H1 (cell line): ENCODE results near the gene TACR3. TPM values are rescaled to one million over a fixed set of nuclear protein-coding genes. Genes with fewer than 3 reads are reported as not detected.

Experiments used
- CTCF ChIA-PET: fragments of 300-600 bp; sonication (Branson Sonifier 250); formaldehyde crosslinking; loops from one replicate; lab custom pipeline; 2021; ENCODE audit not compliant: partially characterized antibody; lab: Charles Lee
- POLR2A ChIA-PET: fragments of 300-600 bp; sonication (Branson Sonifier 250); formaldehyde crosslinking; loops from one replicate; lab custom pipeline; 2021; ENCODE audit warnings: inconsistent platforms; ENCODE audit not compliant: partially characterized antibody; lab: Charles Lee
- DNase-seq, 2 experiments: peaks; one replicate each; pipeline versions ENCODE4 v3.0.0 to v3.0.0-alpha.2; 2010 to 2022; ENCODE audit warnings: low spot score in 2 of 2, low read depth in 1 of 2, mixed read lengths in 1 of 2
- FAIRE-seq: peaks from 2 replicates; lab custom pipeline; 2011; peaks lifted over from hg19 to GRCh38; lab: Jason Lieb, UNC
- H2AFZ ChIP-seq: 2 replicates; pipeline ENCODE4 v1.8.1; 2012; ENCODE audit warnings: low read length, inconsistent platforms
- H2AK5ac ChIP-seq: 2 replicates; pipeline ENCODE4 v1.6.1; 2013; ENCODE audit warnings: low read depth, low read length
- H2BK120ac ChIP-seq: replicated peaks from 2 replicates; pipeline ENCODE3; 2013; ENCODE audit warnings: low read depth, low read length, inconsistent platforms
- H2BK12ac ChIP-seq: 2 replicates; pipeline ENCODE4 v1.6.1; 2013; ENCODE audit warnings: low read depth, low read length
- H2BK15ac ChIP-seq: 2 replicates; pipeline ENCODE4 v1.6.1; 2013; ENCODE audit warnings: low read length
- H2BK20ac ChIP-seq: 2 replicates; pipeline ENCODE4 v1.6.1; 2013; ENCODE audit warnings: low read length
- H2BK5ac ChIP-seq: 2 replicates; pipeline ENCODE4 v1.6.1; 2013; ENCODE audit warnings: low read depth, low read length
- H3K14ac ChIP-seq: 2 replicates; pipeline ENCODE4 v1.6.1; 2013; ENCODE audit warnings: inconsistent platforms; ENCODE audit not compliant: insufficient read length
- H3K18ac ChIP-seq: 2 replicates; pipeline ENCODE4 v1.6.1; 2013; ENCODE audit warnings: low read length; ENCODE audit errors: extremely low read depth
- H3K23ac ChIP-seq: 2 replicates; pipeline ENCODE4 v1.6.1; 2013; ENCODE audit warnings: inconsistent platforms; ENCODE audit not compliant: insufficient read length
- H3K23me2 ChIP-seq: 2 replicates; pipeline ENCODE4 v1.6.1; 2013; ENCODE audit warnings: low read depth, low read length
- H3K27ac ChIP-seq: 2 replicates; pipeline ENCODE4 v1.6.1; 2011; ENCODE audit warnings: low read depth, low read length, inconsistent platforms
- H3K27me3 ChIP-seq, 4 experiments: replicated peaks in 1 of 4; 1 replicate in 1 of 4; 2 replicates in 3 of 4; pipeline versions ENCODE4 v1.6.1 to v1.8.1; 2011 to 2013; ENCODE audit warnings: low read length in 3 of 4, mild to moderate bottlenecking in 3 of 4, inconsistent platforms in 2 of 4, mixed read lengths in 2 of 4, moderate library complexity in 1 of 4; ENCODE audit not compliant: control insufficient read depth in 3 of 4, insufficient read depth in 3 of 4; ENCODE audit errors: extremely low read depth in 1 of 4
- H3K36me3 ChIP-seq, 4 experiments: 2 replicates each; pipeline versions ENCODE4 v1.6.1 to v1.8.1; 2011 to 2013; ENCODE audit warnings: mild to moderate bottlenecking in 4 of 4, low read length in 3 of 4, moderate library complexity in 2 of 4, control low read depth in 1 of 4, inconsistent platforms in 1 of 4; ENCODE audit not compliant: insufficient read depth in 4 of 4, control insufficient read depth in 2 of 4
- H3K4ac ChIP-seq: replicated peaks from 2 replicates; pipeline ENCODE3; 2013; ENCODE audit warnings: low read length, low read depth, mixed read lengths, inconsistent platforms; ENCODE audit not compliant: insufficient read length
- H3K4me1 ChIP-seq, 4 experiments: replicated peaks in 1 of 4; 1 replicate in 1 of 4; 2 replicates in 3 of 4; pipeline versions ENCODE4 v1.6.1 to v1.8.1; 2011 to 2013; ENCODE audit warnings: low read length in 3 of 4, inconsistent platforms in 2 of 4, mixed read lengths in 1 of 4; ENCODE audit not compliant: insufficient read depth in 4 of 4, control insufficient read depth in 3 of 4
- H3K4me2 ChIP-seq, 2 experiments: 2 replicates each; pipeline versions ENCODE4 v1.6.1 to v1.8.1; 2011 to 2013; ENCODE audit warnings: low read depth in 2 of 2, low read length in 2 of 2, control low read depth in 1 of 2, inconsistent platforms in 1 of 2, mild to moderate bottlenecking in 1 of 2; ENCODE audit not compliant: insufficient read depth in 1 of 2
- H3K4me3 ChIP-seq, 4 experiments: fragments of 200-600, 300-600 bp in 1 of 4; sonication (generic), shearing (Covaris generic), sonication (Bioruptor Twin) in 1 of 4; 2 replicates each; pipeline versions ENCODE4 v1.5.1 to v1.8.1; 2011 to 2016; ENCODE audit warnings: low read length in 4 of 4, low read depth in 3 of 4, control low read depth in 2 of 4, inconsistent platforms in 2 of 4, mild to moderate bottlenecking in 2 of 4, mixed read lengths in 1 of 4, moderate library complexity in 1 of 4; ENCODE audit not compliant: insufficient read depth in 2 of 4; ENCODE audit errors: extremely low read depth in 1 of 4
- H3K56ac ChIP-seq: replicated peaks from 2 replicates; pipeline ENCODE3; 2013; ENCODE audit warnings: low read depth, mild to moderate bottlenecking, mixed read lengths, low read length, inconsistent platforms; ENCODE audit not compliant: insufficient read length
- H3K79me1 ChIP-seq: 2 replicates; pipeline ENCODE4 v1.6.1; 2013; ENCODE audit warnings: low read depth, low read length, control low read depth
- H3K79me2 ChIP-seq, 2 experiments: 2 replicates each; pipeline versions ENCODE4 v1.6.1 to v1.8.1; 2012 to 2013; ENCODE audit warnings: low read length in 2 of 2, mild to moderate bottlenecking in 2 of 2, inconsistent platforms in 1 of 2; ENCODE audit not compliant: insufficient read depth in 2 of 2, control insufficient read depth in 1 of 2
- H3K9ac ChIP-seq, 4 experiments: replicated peaks in 1 of 4; 1 replicate in 1 of 4; 2 replicates in 3 of 4; pipeline versions ENCODE4 v1.6.1 to v1.8.1; 2011 to 2013; ENCODE audit warnings: low read depth in 3 of 4, low read length in 3 of 4, control low read depth in 2 of 4, mild to moderate bottlenecking in 2 of 4, moderate library complexity in 2 of 4, inconsistent platforms in 1 of 4; ENCODE audit errors: extremely low read depth in 1 of 4
- H3K9me3 ChIP-seq, 2 experiments: 2 replicates each; pipeline versions ENCODE4 v1.6.1 to v1.8.1; 2012 to 2013; ENCODE audit warnings: mild to moderate bottlenecking in 2 of 2, moderate library complexity in 2 of 2, control low read depth in 1 of 2, inconsistent platforms in 1 of 2, low read depth in 1 of 2, low read length in 1 of 2, mixed read lengths in 1 of 2; ENCODE audit not compliant: insufficient read depth in 2 of 2
- H4K20me1 ChIP-seq, 2 experiments: replicated peaks in 1 of 2; 2 replicates each; pipeline versions ENCODE3 to v1.8.1; 2011 to 2013; ENCODE audit warnings: inconsistent platforms in 2 of 2, low read length in 2 of 2, mild to moderate bottlenecking in 1 of 2; ENCODE audit not compliant: insufficient read depth in 2 of 2, control insufficient read depth in 1 of 2
- H4K5ac ChIP-seq: 2 replicates; pipeline ENCODE4 v1.6.1; 2013; ENCODE audit warnings: low read length, low read depth, mixed read lengths, inconsistent platforms; ENCODE audit not compliant: insufficient read length
- H4K8ac ChIP-seq: 2 replicates; pipeline ENCODE4 v1.8.0; 2013; ENCODE audit warnings: mild to moderate bottlenecking, moderate library complexity, low read length, inconsistent platforms; ENCODE audit not compliant: insufficient read depth; ENCODE audit errors: extremely low read depth
- H4K91ac ChIP-seq: replicated peaks from 2 replicates; pipeline ENCODE3; 2013; ENCODE audit warnings: low read length, mixed read lengths, inconsistent platforms; ENCODE audit not compliant: insufficient read length
- ATF3 ChIP-seq: IDR thresholded peaks from 2 replicates; pipeline ENCODE4 v1.6.1; 2011; ENCODE audit warnings: low read depth, mild to moderate bottlenecking, low read length; ENCODE audit not compliant: insufficient read depth
- CHD1 ChIP-seq: IDR thresholded peaks from 2 replicates; pipeline ENCODE4 v1.6.1; 2012; ENCODE audit warnings: low read depth, low read length, improper control_type of control experiment
- CHD2 ChIP-seq: IDR thresholded peaks from 2 replicates; pipeline ENCODE4 v1.6.1; 2012; ENCODE audit warnings: low read length, improper control_type of control experiment
- EZH2 ChIP-seq: fragments of 200-600 bp; sonication (generic); IDR thresholded peaks from 2 replicates; pipeline ENCODE4 v1.7.1; 2012; ENCODE audit warnings: low read depth, mild to moderate bottlenecking, moderate library complexity, low read length, inconsistent platforms; ENCODE audit not compliant: severe bottlenecking
- GTF2F1 ChIP-seq: IDR thresholded peaks from 2 replicates; pipeline ENCODE4 v1.6.1; 2012; ENCODE audit warnings: low read depth, low read length, improper control_type of control experiment, borderline replicate concordance
- HDAC2 ChIP-seq, 2 experiments: fragments of 300-600 bp in 1 of 2; sonication (generic) in 1 of 2; IDR thresholded peaks; 2 replicates each; pipeline ENCODE4 v1.6.1; 2011 to 2012; ENCODE audit warnings: low read depth in 2 of 2, low read length in 2 of 2, mild to moderate bottlenecking in 2 of 2, moderate library complexity in 2 of 2, borderline replicate concordance in 1 of 2, inconsistent platforms in 1 of 2
- PHF8 ChIP-seq: fragments of 200-600 bp; sonication (generic); conservative IDR thresholded peaks from 2 replicates; pipeline ENCODE4 v1.7.1; 2012; ENCODE audit warnings: low read depth, mild to moderate bottlenecking, inconsistent platforms, low read length, moderate library complexity
- RBBP5 ChIP-seq: IDR thresholded peaks from 2 replicates; pipeline ENCODE4 v1.7.1; 2012; ENCODE audit warnings: low read depth, mild to moderate bottlenecking, inconsistent platforms, low read length, moderate library complexity, borderline replicate concordance
- RNF2 ChIP-seq: fragments of 200-900, 300-1000 bp; sonication (generic); IDR thresholded peaks from 2 replicates; pipeline ENCODE4 v1.7.1; 2016; ENCODE audit warnings: borderline replicate concordance, low read depth, mild to moderate bottlenecking, antibody characterized with exemption, low read length; ENCODE audit not compliant: poor library complexity, severe bottlenecking; ENCODE audit errors: missing control alignments
- SIRT6 ChIP-seq: IDR thresholded peaks from one replicate; pipeline ENCODE4 v1.7.1; 2012; ENCODE audit warnings: low read length, inconsistent platforms
- SP4 ChIP-seq: IDR thresholded peaks from 2 replicates; pipeline ENCODE4 v1.6.1; 2012; ENCODE audit warnings: low read length, inconsistent platforms
- polyA plus RNA-seq, 7 experiments: library from polyadenylated mRNA; depleted of rRNA in 3 of 7; stranded (reverse) in 5 of 7; unstranded in 2 of 7; fragments of >200 nt in 5 of 7; fragments of 200-250 nt in 2 of 7; gene quantifications; 1 replicate in 5 of 7; 2 replicates in 1 of 7; 4 replicates in 1 of 7; pipeline versions ENCODE4 v1.2.1 to v1.2.3, GENCODE V29; 2011 to 2013; ENCODE audit warnings: missing spikeins in 2 of 7, mixed read lengths in 2 of 7
- total RNA-seq: library from RNA; stranded (reverse); fragmentation: NEBNext Ultra II Directional; extraction: Animal tissue kit (Norgen Biotek cat#: 25700); gene quantifications from 2 replicates; pipeline ENCODE4 v1.2.1, GENCODE V29; 2021
- TF ChIP-seq, protein P1 (sequence below): IDR thresholded peaks from 2 replicates; pipeline ENCODE4 v1.6.1; 2012; ENCODE audit warnings: inconsistent platforms

TACR3 gene
- total and polyA plus RNA-seq, 2 of the 8 experiments (the other 6 are each of a cell fraction or from before 2014, with no cell fraction given) = 0.30 to 2.3 TPM

DNA sequence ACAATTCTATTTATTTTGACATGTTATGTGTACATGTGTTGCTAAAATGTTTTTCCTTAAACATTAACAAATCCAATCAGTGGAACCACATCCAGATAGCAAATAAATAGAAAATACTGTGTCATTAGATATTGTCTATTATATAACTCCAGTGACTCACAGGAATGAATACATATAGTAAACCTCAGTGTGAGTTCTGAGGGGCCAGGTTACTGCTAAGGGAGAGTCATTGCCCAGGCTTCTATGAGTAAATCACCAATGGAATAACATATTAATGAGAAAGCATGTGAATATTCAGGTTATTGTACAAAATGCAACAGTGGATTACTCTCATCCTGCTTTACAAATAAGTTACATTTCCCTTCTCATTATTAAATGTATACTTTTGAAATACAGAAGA, 27.2 kb downstream of the TACR3 start:
- no peak for FAIRE-seq
- H4K5ac ChIP-seq = no peak overlapping the region
- TF ChIP-seq ATF3 (no peak), CHD1 (no peak), GTF2F1 (no peak), CHD2 (no peak), EZH2 (no peak), PHF8 (no peak), RBBP5 (no peak), SIRT6 (no peak), HDAC2 (IDR thresholded peaks at IDR 0.05; ENCODE audit: borderline replicate concordance in 1 of 2, low read depth in 2 of 2, low read length in 2 of 2) (no peak), RNF2 (no peak), SP4 (no peak)
- TF ChIP-seq, protein P1, sequence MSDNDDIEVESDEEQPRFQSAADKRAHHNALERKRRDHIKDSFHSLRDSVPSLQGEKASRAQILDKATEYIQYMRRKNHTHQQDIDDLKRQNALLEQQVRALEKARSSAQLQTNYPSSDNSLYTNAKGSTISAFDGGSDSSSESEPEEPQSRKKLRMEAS = no peak

More for the DNA sequence above, 27.2 kb downstream of the TACR3 start:
- Histone ChIP-seq H3K4ac (no peak overlapping the region), H3K18ac (no peak overlapping the region), H4K8ac (no peak overlapping the region), H3K14ac (no peak overlapping the region), H3K79me2 (no peaks in the 10 kb centered on the region), H2AFZ (no peak overlapping the region), H3K9me3 (0 out of 4 replicates have a peak, but pooled peaks cover 0 to 5% of the 10 kb centered on the region in 2 experiments), H2BK5ac (no peak overlapping the region), H3K56ac (no peak overlapping the region), H3K27me3 (no peaks in the 10 kb centered on the region), H3K4me2 (no peak overlapping the region), H3K36me3 (no peaks in the 10 kb centered on the region), H2BK20ac (no peak overlapping the region), H2BK15ac (no peak overlapping the region), H3K79me1 (no peaks in the 10 kb centered on the region), H3K9ac (no peak overlapping the region), H2BK12ac (no peak overlapping the region), H4K20me1 (no peaks in the 10 kb centered on the region), H3K4me3 (no peak overlapping the region), H2AK5ac (no peak overlapping the region), H3K27ac (no peak overlapping the region), H3K23me2 (no peaks in the 10 kb centered on the region), H3K23ac (no peak overlapping the region), H2BK120ac (no peak overlapping the region), H4K91ac (no peak overlapping the region), H3K4me1 (no peaks in the 10 kb centered on the region)
- ChIA-PET POLR2A (no interaction called here), CTCF (no interaction called here)
- no peak for DNase-seq
